GM18909 (cell line): ENCODE data around the gene ATAD3B.

Experiments
- ATAC-seq: cut with Tn5 transposase; IDR thresholded peaks from one replicate; pipeline ENCODE4 v1.9.1; 2021; ENCODE audit warnings: mild to moderate bottlenecking; ENCODE audit not compliant: unreplicated experiment, poor library complexity

Gene ATAD3B

DNA sequence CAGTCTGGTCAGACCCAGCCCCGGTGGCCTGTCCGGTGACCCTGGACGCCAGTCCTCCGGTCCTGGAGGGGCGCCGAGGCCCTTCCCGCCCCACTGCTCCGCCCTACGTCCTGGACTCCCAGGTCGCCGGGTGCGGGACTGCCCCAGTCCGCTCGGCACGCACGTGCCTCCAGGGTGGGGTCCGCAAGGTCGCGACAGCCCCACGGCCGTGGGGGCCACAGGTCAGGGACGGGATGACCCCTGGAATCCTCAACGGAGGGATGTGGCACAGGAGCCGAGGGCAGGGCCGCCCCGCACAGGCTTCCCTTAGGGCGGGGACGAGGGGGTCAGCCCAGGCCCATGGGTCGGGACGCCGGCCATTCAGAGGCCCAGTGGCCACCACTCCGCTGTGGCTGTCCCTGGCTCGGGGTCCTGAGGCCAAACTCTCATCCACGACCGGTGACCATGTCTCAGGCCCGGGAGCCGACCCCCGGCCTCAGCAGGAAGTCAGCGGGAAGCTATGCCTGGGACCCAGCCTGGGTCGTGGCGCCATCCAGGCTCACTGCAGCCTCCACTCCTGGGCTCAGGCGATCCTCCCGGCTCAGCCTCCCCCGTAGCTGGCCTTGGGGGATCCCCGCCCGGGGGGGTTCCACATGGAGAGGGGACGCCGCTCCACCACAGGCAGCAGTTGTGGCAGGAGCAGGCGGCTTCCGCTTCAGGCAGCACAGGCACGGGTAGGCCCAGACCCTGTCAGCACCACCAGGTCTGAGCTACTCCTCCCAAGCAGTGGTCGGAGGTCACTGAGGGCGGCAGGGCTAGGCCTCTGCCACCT, 69.5 kb downstream of the ATAD3B start:
- no peak for ATAC-seq

- no peak for ATAC-seq
These were observed 70.6 kb downstream of the ATAD3B start for GRCh38 chr1:1541956-1542765.

GRCh38 chr1:1542766-1543705, 71.5 kb downstream of the ATAD3B start:
- ATAC-seq: no peak

GRCh38 chr1:1543706-1544099, 72.1 kb downstream of the ATAD3B start:
- no peak for ATAC-seq

DNA sequence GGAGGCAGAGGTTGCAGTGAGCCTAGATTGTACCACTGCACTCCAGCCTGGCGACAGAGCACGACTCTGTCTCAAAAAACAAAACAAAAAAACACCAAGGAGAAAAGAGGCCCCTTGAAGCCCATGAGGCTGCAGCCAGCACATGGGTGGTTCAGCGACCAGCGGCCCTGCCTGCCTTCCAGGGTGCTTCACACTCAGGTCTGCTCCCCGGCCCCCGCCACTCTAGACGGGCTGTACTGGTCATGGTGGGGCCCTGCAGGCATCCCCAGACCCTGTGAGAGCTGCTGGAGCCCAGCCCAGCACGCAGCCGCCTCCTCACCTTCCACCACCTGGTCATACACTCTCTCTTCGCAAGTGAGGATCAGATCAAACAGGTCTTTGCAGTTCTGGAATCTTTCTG, 73.0 kb downstream of the ATAD3B start:
- no peak for ATAC-seq
